Left lung (tissue), 10 donors: ENCODE measurements around the gene CASKIN2. TPM values are rescaled to one million over a fixed set of nuclear protein-coding genes. Genes with fewer than 3 reads are reported as not detected.

Experiments used
- ATAC-seq: fragments of 200-7000 bp; cut with Tn5 transposase; one replicate; pipeline ENCODE4 v1.9.1; 2020; ENCODE audit warnings: moderate library complexity
- DNase-seq, 4 donors: peaks; one replicate each; pipeline ENCODE4 v3.0.0-alpha.2; 2013 to 2020
- H3K27ac ChIP-seq, 2 donors: fragments of 200-600 bp; sonication (generic) in 1 of 2; one replicate each; pipeline versions ENCODE4 v1.5.0 to v1.8.0; 2020 to 2021
- H3K27me3 ChIP-seq, 2 donors: fragments of 200-600 bp; sonication (generic) in 1 of 2; one replicate each; pipeline versions ENCODE4 v1.5.0 to v1.8.0; 2020 to 2021
- H3K36me3 ChIP-seq, 2 donors: fragments of 200-600 bp; sonication (generic) in 1 of 2; one replicate each; pipeline versions ENCODE4 v1.5.0 to v1.8.0; 2020 to 2021
- H3K4me1 ChIP-seq, 2 donors: fragments of 200-600 bp; one replicate each; pipeline ENCODE4 v1.8.0; 2021
- H3K4me3 ChIP-seq, 2 donors: fragments of 200-600 bp; sonication (generic) in 1 of 2; one replicate each; pipeline versions ENCODE4 v1.5.0 to v1.8.0; 2020 to 2021; ENCODE audit warnings: mild to moderate bottlenecking in 1 of 2
- H3K9me3 ChIP-seq, 2 donors: fragments of 200-600 bp; sonication (generic) in 1 of 2; one replicate each; pipeline versions ENCODE4 v1.5.0 to v1.8.0; 2020 to 2021
- intact Hi-C, 2 donors: fragments of 100-400 bp; cut with DNase I; formaldehyde crosslinking; loops; one replicate each; pipeline versions ENCODE4 v1.11.2 to v1.14.2; 2022
- polyA plus RNA-seq, 6 donors: library from polyadenylated mRNA; unstranded; fragments of 120-200 nt; gene quantifications; one replicate each; pipeline ENCODE4 v1.2.1, GENCODE V29; 2013; ENCODE audit not compliant: insufficient read length in 6 of 6
- total RNA-seq, 2 donors: library from RNA; stranded (reverse); fragmentation: NEBNext Ultra II Directional; extraction: Animal tissue kit (Norgen Biotek cat#: 25700); gene quantifications; one replicate each; pipeline ENCODE4 v1.2.1, GENCODE V29; 2021
- TF ChIP-seq, protein P1 (sequence below), 2 donors: fragments of 200-600 bp; sonication (generic) in 1 of 2; IDR thresholded peaks; one replicate each; pipeline versions ENCODE4 v1.5.0 to v1.8.0; 2021; ENCODE audit warnings: antibody characterized with exemption in 2 of 2
- donor health status: DM: no; HTN: yes; CAD: no.
- donor health status: DM: no; HTN: no; CAD: no.

Gene CASKIN2
- total and polyA plus RNA-seq, 8 donors: 17.9 to 74.4 (median 28.6) TPM

DNA sequence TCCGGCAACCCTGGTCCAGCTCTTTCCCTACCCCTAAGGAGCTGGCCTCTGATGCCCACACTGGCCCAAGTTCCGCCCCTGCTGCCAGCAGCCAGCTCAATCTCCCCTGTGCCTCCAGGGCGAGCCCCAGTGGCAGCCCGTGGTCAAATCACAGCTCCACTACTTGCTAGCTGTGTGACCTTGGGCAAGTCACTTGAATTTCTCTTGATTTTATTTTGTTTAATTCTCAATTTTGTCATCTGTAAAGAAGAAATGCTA is 10.3 kb downstream of the CASKIN2 start:
- intact Hi-C loops: no loop called here
- ATAC-seq: no peak
- H3K36me3 ChIP-seq: peaks cover 0 to 79% of the 10 kb centered on the region in 2 donors
- H3K27me3 ChIP-seq: no peaks in the 10 kb centered on the region
- H3K9me3 ChIP-seq: no peaks in the 10 kb centered on the region
- no peak for DNase-seq
- no peak overlapping the region for H3K4me3 ChIP-seq
- no peak overlapping the region for H3K27ac ChIP-seq
- TF ChIP-seq, protein P1, sequence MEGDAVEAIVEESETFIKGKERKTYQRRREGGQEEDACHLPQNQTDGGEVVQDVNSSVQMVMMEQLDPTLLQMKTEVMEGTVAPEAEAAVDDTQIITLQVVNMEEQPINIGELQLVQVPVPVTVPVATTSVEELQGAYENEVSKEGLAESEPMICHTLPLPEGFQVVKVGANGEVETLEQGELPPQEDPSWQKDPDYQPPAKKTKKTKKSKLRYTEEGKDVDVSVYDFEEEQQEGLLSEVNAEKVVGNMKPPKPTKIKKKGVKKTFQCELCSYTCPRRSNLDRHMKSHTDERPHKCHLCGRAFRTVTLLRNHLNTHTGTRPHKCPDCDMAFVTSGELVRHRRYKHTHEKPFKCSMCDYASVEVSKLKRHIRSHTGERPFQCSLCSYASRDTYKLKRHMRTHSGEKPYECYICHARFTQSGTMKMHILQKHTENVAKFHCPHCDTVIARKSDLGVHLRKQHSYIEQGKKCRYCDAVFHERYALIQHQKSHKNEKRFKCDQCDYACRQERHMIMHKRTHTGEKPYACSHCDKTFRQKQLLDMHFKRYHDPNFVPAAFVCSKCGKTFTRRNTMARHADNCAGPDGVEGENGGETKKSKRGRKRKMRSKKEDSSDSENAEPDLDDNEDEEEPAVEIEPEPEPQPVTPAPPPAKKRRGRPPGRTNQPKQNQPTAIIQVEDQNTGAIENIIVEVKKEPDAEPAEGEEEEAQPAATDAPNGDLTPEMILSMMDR (IDR thresholded peaks at IDR 0.05): no peak
- H3K4me1 ChIP-seq: peaks cover 7 to 36% of the 10 kb centered on the region in 2 donors

DNA sequence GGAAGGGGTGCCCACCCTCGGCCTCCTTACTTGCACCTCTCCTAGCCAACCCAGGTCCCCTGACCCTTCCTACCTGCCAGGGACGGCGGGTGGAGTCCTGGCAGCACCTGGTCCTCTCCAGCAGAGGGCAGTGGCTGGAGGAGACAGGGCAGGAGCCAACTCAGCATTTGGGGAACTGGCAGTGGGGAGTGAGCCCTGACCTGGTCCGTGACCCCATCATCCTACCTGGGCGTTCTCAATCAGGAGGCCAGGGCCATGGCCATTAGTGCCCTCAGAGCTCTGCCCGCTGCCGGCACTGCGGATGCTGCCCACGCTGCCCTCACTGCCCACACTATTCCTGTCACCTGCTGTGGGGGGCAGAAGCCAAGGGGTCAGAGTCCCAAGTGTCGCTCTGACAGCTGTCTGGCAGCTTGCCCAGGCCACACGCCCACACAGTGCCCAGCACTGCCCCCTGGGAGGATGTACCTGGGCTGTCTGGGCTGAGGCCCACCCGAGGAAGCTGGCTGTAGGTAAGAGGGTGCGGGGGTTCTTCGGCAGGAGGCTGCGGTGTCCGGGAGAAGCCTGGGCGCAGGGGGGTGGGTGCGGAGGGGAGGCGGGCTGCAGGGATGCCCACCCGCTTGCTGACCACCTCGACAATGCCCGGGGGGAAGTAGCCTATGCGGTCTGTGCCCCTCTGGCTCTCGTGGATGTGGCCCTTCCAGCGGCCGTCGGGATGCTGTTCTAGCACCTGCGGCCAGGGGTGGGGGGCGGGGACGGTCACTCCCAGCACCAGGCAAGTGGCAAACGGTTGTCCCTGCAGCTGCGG is 10.8 kb downstream of the CASKIN2 start:
- ATAC-seq: peak; percentile 50
- intact Hi-C loops: no loop called here
- DNase-seq: peak in 1 of 4 donors; percentile 82
- Histone ChIP-seq H3K36me3 (peaks cover 0 to 84% of the 10 kb centered on the region in 2 donors), H3K4me3 (no peak overlapping the region), H3K9me3 (no peaks in the 10 kb centered on the region), H3K4me1 (peaks cover 7 to 40% of the 10 kb centered on the region in 2 donors), H3K27ac (no peak overlapping the region), H3K27me3 (no peaks in the 10 kb centered on the region)
- TF ChIP-seq, protein P1 (IDR thresholded peaks at IDR 0.05): peak; percentile 15 to 56

DNA sequence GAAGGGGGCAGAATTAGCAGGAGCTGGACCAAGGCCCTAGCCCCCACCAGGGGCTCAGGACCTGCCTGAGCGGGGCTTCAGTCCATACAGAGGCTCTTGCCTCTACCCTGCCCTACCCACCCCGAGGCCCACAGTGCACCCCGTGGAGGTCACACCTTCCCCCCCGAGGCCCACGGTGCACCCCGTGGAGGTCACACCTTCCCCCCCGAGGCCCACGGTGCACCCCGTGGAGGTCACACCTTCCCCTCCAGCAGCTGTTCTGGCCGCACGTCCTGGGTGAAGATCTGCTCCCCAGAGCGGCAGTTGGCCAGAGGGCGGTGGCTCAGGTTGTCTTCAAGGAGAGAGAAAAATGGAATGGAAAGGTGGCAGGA is 11.4 kb downstream of the CASKIN2 start:
- peaks cover 5 to 35% of the 10 kb centered on the region in 2 donors for H3K4me1 ChIP-seq
- H3K9me3 ChIP-seq: no peaks in the 10 kb centered on the region
- TF ChIP-seq, protein P1 (IDR thresholded peaks at IDR 0.05): no peak
- ATAC-seq (no peak), DNase-seq (no peak)
- intact Hi-C loops: no loop called here
- H3K36me3 ChIP-seq: peaks cover 0 to 89% of the 10 kb centered on the region in 2 donors
- no peak overlapping the region for H3K27ac ChIP-seq
- no peaks in the 10 kb centered on the region for H3K27me3 ChIP-seq
- H3K4me3 ChIP-seq: no peak overlapping the region

DNA sequence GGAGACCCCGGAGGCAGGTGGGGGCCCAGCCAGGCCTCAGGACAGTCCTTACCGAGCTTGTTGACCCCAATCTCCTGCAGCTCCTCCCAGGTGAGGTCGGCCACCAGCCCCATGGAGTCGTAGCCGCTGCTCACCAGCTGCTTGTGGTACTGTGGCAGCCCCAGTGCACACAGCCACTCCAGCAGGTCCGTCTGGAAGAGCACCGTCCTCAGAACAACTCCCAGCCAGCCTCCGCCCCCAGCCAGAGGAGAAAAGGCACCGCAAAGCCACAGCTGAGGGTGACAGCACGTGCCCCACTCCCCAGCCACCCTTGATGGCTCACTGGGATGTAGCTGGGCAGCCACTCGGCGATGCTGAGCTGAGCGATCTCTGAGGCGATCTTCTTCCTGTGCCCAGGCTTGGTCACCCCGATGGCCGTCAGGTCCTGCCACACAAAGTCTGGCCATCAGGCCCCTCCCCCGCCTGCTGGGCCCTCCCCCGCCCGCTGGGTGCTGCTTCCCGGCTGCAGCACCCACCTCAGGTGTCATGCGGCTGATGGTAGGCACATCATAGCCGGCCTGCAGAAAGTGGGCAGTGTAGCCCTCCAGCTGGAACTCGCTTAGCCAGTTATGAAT is 11.9 kb downstream of the CASKIN2 start:
- no peaks in the 10 kb centered on the region for H3K27me3 ChIP-seq
- no peaks in the 10 kb centered on the region for H3K9me3 ChIP-seq
- intact Hi-C loops: no loop called here
- H3K4me1 ChIP-seq: peaks cover 0 to 33% of the 10 kb centered on the region in 2 donors
- no peak overlapping the region for H3K4me3 ChIP-seq
- TF ChIP-seq, protein P1 (IDR thresholded peaks at IDR 0.05): no peak
- H3K36me3 ChIP-seq: peaks cover 0 to 94% of the 10 kb centered on the region in 2 donors
- no peak overlapping the region for H3K27ac ChIP-seq
- peak in 1 of 4 donors; percentile 67 for DNase-seq
- no peak for ATAC-seq

DNA sequence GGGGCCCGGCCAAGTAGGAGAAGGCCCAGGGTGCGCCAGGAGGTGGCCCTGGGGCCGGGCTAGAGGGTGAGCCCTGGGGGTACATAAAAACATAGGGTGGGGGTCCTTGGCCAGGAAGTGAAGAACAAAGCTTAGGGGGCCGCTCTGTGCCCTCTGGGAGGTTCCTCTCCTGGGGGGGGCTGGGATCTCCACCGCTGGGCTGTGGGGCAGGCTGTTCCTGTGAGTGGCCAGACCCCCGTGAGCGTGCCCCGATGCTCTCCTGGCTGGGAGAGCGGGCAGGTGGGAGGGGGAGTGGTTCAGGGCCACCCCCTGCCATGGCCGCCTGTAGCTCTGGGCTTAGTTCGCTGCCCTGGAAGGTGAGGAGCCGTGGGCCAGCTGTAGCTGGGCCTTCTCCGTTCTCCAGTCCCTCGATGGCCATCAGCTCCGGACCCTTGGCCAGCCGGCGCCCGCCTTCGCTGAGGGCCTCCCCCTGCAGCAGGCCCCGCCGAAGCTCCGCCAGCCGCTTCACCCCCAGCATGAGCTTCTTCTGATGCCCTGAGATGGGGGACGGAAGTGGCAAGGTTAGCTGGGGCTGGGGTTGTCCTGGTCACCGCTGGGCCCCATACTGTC is 12.5 kb downstream of the CASKIN2 start:
- Histone ChIP-seq H3K4me1 (peaks cover 0 to 32% of the 10 kb centered on the region in 2 donors), H3K27me3 (no peaks in the 10 kb centered on the region), H3K4me3 (no peak overlapping the region), H3K9me3 (no peaks in the 10 kb centered on the region), H3K36me3 (peaks cover 0 to 98% of the 10 kb centered on the region in 2 donors), H3K27ac (no peak overlapping the region)
- no peak for ATAC-seq
- intact Hi-C loops: no loop called here
- DNase-seq: no peak
- TF ChIP-seq, protein P1 (IDR thresholded peaks at IDR 0.05): no peak
